Activated CD8-positive, alpha-beta memory T cell treated with anti-CD3 and anti-CD28 coated beads, Interleukin-2, amount 10 ng/mL, durations not matched to agents 7 days and 5 days (primary cell): ENCODE data around the gene WDR31. TPM values are rescaled to one million over a fixed set of nuclear protein-coding genes. Genes with fewer than 3 reads are reported as not detected.
"Not testable (repeated sequence)": the region's sequence is repeated elsewhere in the genome, so short reads cannot be mapped to it uniquely, and the experiment has no call there.

Experiments
- ATAC-seq: fragments of 150-1000 bp; cut with Tn5 transposase; one replicate; pipeline ENCODE4 v1.10.0; 2021; ENCODE audit warnings: moderate library complexity
- CTCF ChIA-PET: fragments of 350-600 bp; sonication (Branson Sonifier 250); formaldehyde crosslinking; loops from one replicate; lab custom pipeline; 2021; ENCODE audit warnings: antibody characterized with exemption; lab: Charles Lee
- DNase-seq: peaks from one replicate; pipeline ENCODE4 v3.0.0-alpha.2; 2020
- H3K27ac Mint-ChIP-seq: one replicate; pipeline ENCODE4 v1.8.0; 2021; ENCODE audit warnings: mild to moderate bottlenecking, mixed read lengths
- H3K27me3 Mint-ChIP-seq: one replicate; pipeline ENCODE4 v1.8.0; 2021; ENCODE audit warnings: mixed read lengths
- H3K36me3 Mint-ChIP-seq: one replicate; pipeline ENCODE4 v1.8.0; 2021; ENCODE audit warnings: mild to moderate bottlenecking, mixed read lengths
- H3K4me1 Mint-ChIP-seq: one replicate; pipeline ENCODE4 v1.8.0; 2021; ENCODE audit warnings: mixed read lengths
- H3K4me3 Mint-ChIP-seq: one replicate; pipeline ENCODE4 v1.8.0; 2021; ENCODE audit warnings: mild to moderate bottlenecking, moderate library complexity, mixed read lengths
- H3K9me3 Mint-ChIP-seq: one replicate; pipeline ENCODE4 v1.8.0; 2022; ENCODE audit warnings: low read depth, mixed read lengths
- total RNA-seq, 2 experiments: library from RNA; stranded (reverse); gene quantifications; one replicate each; pipeline ENCODE4 v1.2.3, GENCODE V29; 2021

The WDR31 gene
- 1 to 10 TPM; 1.1 TPM for total RNA-seq

GRCh38 chr9:113340011-113340699 is at the start of gene WDR31:
Gene WDR31 (minus strand): TSS chr9:113340275. CDS start chr9:113332022, 8,253 bp downstream.
- no peaks in the 10 kb centered on the region for H3K27me3 Mint-ChIP-seq
- H3K36me3 Mint-ChIP-seq = no peaks in the 10 kb centered on the region
- DNase-seq (peak; percentile 85), ATAC-seq (peak; percentile 97)
- peak within 1 kb of the TSS; percentile 76 for H3K4me3 Mint-ChIP-seq
- H3K27ac Mint-ChIP-seq = peak within 1 kb of the TSS; percentile 37
- peaks cover 51% of the 10 kb centered on the region for H3K4me1 Mint-ChIP-seq
- CTCF ChIA-PET = interaction anchor here (1.2 to 5.4 kb wide), 7 partner anchors 10 to 318 kb away, joined by 3 to 39 read pairs (median 4); partner anchors contain the start of genes ALAD, BSPRY, CDC26 and PRPF4
- H3K9me3 Mint-ChIP-seq = no peaks in the 10 kb centered on the region

- no peak for DNase-seq
- CTCF ChIA-PET = interaction anchor here (3.9 kb wide), 1 partner anchor 12 kb away, joined by 11 read pairs; the partner anchor contains the start of gene ALAD
- ATAC-seq = no peak
- Mint-ChIP-seq H3K36me3 (peaks cover 9% of the 10 kb centered on the region), H3K4me1 (no peaks in the 10 kb centered on the region), H3K27me3 (no peaks in the 10 kb centered on the region), H3K4me3 (no peak overlapping the region), H3K9me3 (no peaks in the 10 kb centered on the region), H3K27ac (no peak overlapping the region)
Observed at GRCh38 chr9:113389451-113389850, 49.4 kb upstream of the WDR31 start.

GRCh38 chr9:113388833-113389232 is 48.8 kb upstream of the WDR31 start:
- Mint-ChIP-seq H3K4me1 (no peaks in the 10 kb centered on the region), H3K36me3 (peaks cover 9% of the 10 kb centered on the region), H3K27ac (no peak overlapping the region), H3K4me3 (no peak overlapping the region), H3K9me3 (no peaks in the 10 kb centered on the region), H3K27me3 (no peaks in the 10 kb centered on the region)
- no peak for DNase-seq
- no peak for ATAC-seq
- CTCF ChIA-PET = interaction anchor here (3.9 kb wide), 1 partner anchor 12 kb away, joined by 11 read pairs; the partner anchor contains the start of gene ALAD

GRCh38 chr9:113387560-113388230 is 47.6 kb upstream of the WDR31 start:
- ATAC-seq (no peak), DNase-seq (no peak)
- H3K4me3 Mint-ChIP-seq = no peak overlapping the region
- CTCF ChIA-PET = interaction anchor here (1.7 kb wide), 1 partner anchor 14 kb away, joined by 3 read pairs; no protein-coding TSS in a partner anchor
- no peaks in the 10 kb centered on the region for H3K27me3 Mint-ChIP-seq
- H3K36me3 Mint-ChIP-seq = peaks cover 9% of the 10 kb centered on the region
- no peak overlapping the region for H3K27ac Mint-ChIP-seq
- no peaks in the 10 kb centered on the region for H3K9me3 Mint-ChIP-seq
- H3K4me1 Mint-ChIP-seq = no peaks in the 10 kb centered on the region

GRCh38 chr9:113386571-113387393 is 46.7 kb upstream of the WDR31 start:
- H3K27me3 Mint-ChIP-seq = no peaks in the 10 kb centered on the region
- CTCF ChIA-PET = interaction anchor here (1.4 to 1.7 kb wide), 3 partner anchors 10 to 59 kb away, joined by 3 to 4 read pairs (median 3); no protein-coding TSS in a partner anchor
- H3K9me3 Mint-ChIP-seq = no peaks in the 10 kb centered on the region
- no peak overlapping the region for H3K4me3 Mint-ChIP-seq
- ATAC-seq = no peak
- no peak for DNase-seq
- H3K4me1 Mint-ChIP-seq = no peaks in the 10 kb centered on the region
- H3K36me3 Mint-ChIP-seq = peaks cover 7% of the 10 kb centered on the region
- no peak overlapping the region for H3K27ac Mint-ChIP-seq

- CTCF ChIA-PET = no interaction called here
- no peak for ATAC-seq
Observed at GRCh38 chr9:113381909-113382411, 41.9 kb upstream of the WDR31 start.

GRCh38 chr9:113381441-113381840 is 41.4 kb upstream of the WDR31 start:
- H3K27me3 Mint-ChIP-seq, DNase-seq, H3K27ac Mint-ChIP-seq, H3K9me3 Mint-ChIP-seq, ATAC-seq, H3K4me1 Mint-ChIP-seq, H3K4me3 Mint-ChIP-seq, CTCF ChIA-PET, H3K36me3 Mint-ChIP-seq: not testable (repeated sequence)

More at GRCh38 chr9:113381909-113382411, 41.9 kb upstream of the WDR31 start:
- H3K4me1 Mint-ChIP-seq = peaks cover 4% of the 10 kb centered on the region
- no peaks in the 10 kb centered on the region for H3K27me3 Mint-ChIP-seq
- no peaks in the 10 kb centered on the region for H3K9me3 Mint-ChIP-seq
- H3K4me3 Mint-ChIP-seq = no peak overlapping the region
- no peak overlapping the region for H3K27ac Mint-ChIP-seq
- DNase-seq = no peak
- H3K36me3 Mint-ChIP-seq = peaks cover 2% of the 10 kb centered on the region

- ATAC-seq = no peak
- DNase-seq = no peak
- H3K4me3 Mint-ChIP-seq = no peak overlapping the region
- no peak overlapping the region for H3K27ac Mint-ChIP-seq
- peaks cover 5% of the 10 kb centered on the region for H3K4me1 Mint-ChIP-seq
- CTCF ChIA-PET = no interaction called here
- H3K9me3 Mint-ChIP-seq = no peaks in the 10 kb centered on the region
- no peaks in the 10 kb centered on the region for H3K27me3 Mint-ChIP-seq
- H3K36me3 Mint-ChIP-seq = no peaks in the 10 kb centered on the region
Observed at GRCh38 chr9:113380869-113381378, 40.8 kb upstream of the WDR31 start.

GRCh38 chr9:113379829-113380210 is 39.7 kb upstream of the WDR31 start:
- DNase-seq, H3K9me3 Mint-ChIP-seq, H3K36me3 Mint-ChIP-seq, ATAC-seq, H3K27ac Mint-ChIP-seq, H3K27me3 Mint-ChIP-seq, H3K4me3 Mint-ChIP-seq, CTCF ChIA-PET: not testable (repeated sequence)
- peaks cover 15% of the 10 kb centered on the region for H3K4me1 Mint-ChIP-seq

- H3K4me3 Mint-ChIP-seq, H3K27me3 Mint-ChIP-seq, H3K9me3 Mint-ChIP-seq, CTCF ChIA-PET, DNase-seq, H3K36me3 Mint-ChIP-seq, H3K27ac Mint-ChIP-seq, ATAC-seq: not testable (repeated sequence)
- peaks cover 15% of the 10 kb centered on the region for H3K4me1 Mint-ChIP-seq
Observed at GRCh38 chr9:113379094-113379828, 39.2 kb upstream of the WDR31 start.

GRCh38 chr9:113376634-113377567 is 36.8 kb upstream of the WDR31 start, which contains the start of gene HDHD3:
Gene HDHD3 (minus strand): TSS chr9:113376986. CDS start chr9:113374354, 2,632 bp downstream.
- peak within 1 kb of the TSS; percentile 75 for H3K4me3 Mint-ChIP-seq
- peak; percentile 88 for DNase-seq
- peak; percentile 94 for ATAC-seq
- H3K9me3 Mint-ChIP-seq = no peaks in the 10 kb centered on the region
- H3K36me3 Mint-ChIP-seq = peaks cover 3% of the 10 kb centered on the region
- CTCF ChIA-PET = interaction anchor here (0.7 to 1.8 kb wide), 7 partner anchors 13 to 206 kb away, joined by 3 to 6 read pairs (median 3); partner anchors contain the start of genes BSPRY, C9orf43 and POLE3
- peaks cover 15% of the 10 kb centered on the region for H3K4me1 Mint-ChIP-seq
- no peaks in the 10 kb centered on the region for H3K27me3 Mint-ChIP-seq
- peak within 1 kb of the TSS; percentile 82 for H3K27ac Mint-ChIP-seq
